Cardiac septum (tissue), 1 donor: ENCODE measurements around the gene PDGFB. TPM values are rescaled to one million over a fixed set of nuclear protein-coding genes. Genes with fewer than 3 reads are reported as not detected.

Experiments used
- total RNA-seq: library from RNA; stranded (reverse); fragmentation: NEBNext Ultra II Directional; extraction: Animal tissue kit (Norgen Biotek cat#: 25700); gene quantifications from one replicate; pipeline ENCODE4 v1.2.1, GENCODE V29; 2021
- donor health status: DM: no; HTN: no; CAD: no.

The PDGFB gene
- total RNA-seq, 1 donor from 2014 or later, result 21.2 TPM

Other genes starting within 250 kb of the PDGFB start
- 22.1 TPM for gene APOBEC3C, start 230.7 kb downstream of the PDGFB start, total RNA-seq
- gene APOBEC3D, start 223.9 kb downstream of the PDGFB start, total RNA-seq, result 1.3 TPM
- gene APOBEC3F, start 204.1 kb downstream of the PDGFB start, total RNA-seq, result 5.7 TPM
- gene APOBEC3G, start 167.7 kb downstream of the PDGFB start, total RNA-seq, result 2.2 TPM
- gene APOBEC3H, start 147.7 kb downstream of the PDGFB start, total RNA-seq, result not detected
- 89.6 TPM for gene CBX7, start 92.3 kb downstream of the PDGFB start, total RNA-seq
- 317 TPM for gene RPL3, start 74.6 kb upstream of the PDGFB start, total RNA-seq
- gene SYNGR1, start 105.0 kb upstream of the PDGFB start, total RNA-seq, result 41.1 TPM
- 20.6 TPM for gene TAB1, start 154.8 kb upstream of the PDGFB start, total RNA-seq
- 24.1 TPM for gene MGAT3, start 212.0 kb upstream of the PDGFB start, total RNA-seq